Panc1 (cell line): Measurements from ENCODE around the gene TEX52.

Source experiments
- POLR2AphosphoS5 ChIP-seq: IDR thresholded peaks from 2 replicates; pipeline ENCODE4 v1.6.1; 2012; ENCODE audit warnings: mild to moderate bottlenecking, low read depth, low read length, moderate library complexity
- SIN3A ChIP-seq: IDR thresholded peaks from 2 replicates; pipeline ENCODE4 v1.6.1; 2012; ENCODE audit warnings: low read depth, mild to moderate bottlenecking, low read length, moderate library complexity, borderline replicate concordance; ENCODE audit not compliant: insufficient read depth
- TCF7L2 ChIP-seq: IDR thresholded peaks from 2 replicates; pipeline ENCODE4 v1.6.1; 2011; ENCODE audit warnings: mild to moderate bottlenecking, low read depth, low read length, inconsistent platforms
- TF ChIP-seq, protein P1 (sequence below): fragments of 450-650 bp; IDR thresholded peaks from 2 replicates; pipeline ENCODE4 v1.5.1; 2017; ENCODE audit warnings: mild to moderate bottlenecking
- TF ChIP-seq, protein P2 (sequence below), 2 experiments: IDR thresholded peaks; 2 replicates each; pipeline ENCODE4 v1.6.1; 2011 to 2012; ENCODE audit warnings: low read depth in 2 of 2, control low read depth in 1 of 2, low read length in 1 of 2, mild to moderate bottlenecking in 1 of 2, moderate library complexity in 1 of 2; ENCODE audit not compliant: insufficient read depth in 1 of 2

DNA sequence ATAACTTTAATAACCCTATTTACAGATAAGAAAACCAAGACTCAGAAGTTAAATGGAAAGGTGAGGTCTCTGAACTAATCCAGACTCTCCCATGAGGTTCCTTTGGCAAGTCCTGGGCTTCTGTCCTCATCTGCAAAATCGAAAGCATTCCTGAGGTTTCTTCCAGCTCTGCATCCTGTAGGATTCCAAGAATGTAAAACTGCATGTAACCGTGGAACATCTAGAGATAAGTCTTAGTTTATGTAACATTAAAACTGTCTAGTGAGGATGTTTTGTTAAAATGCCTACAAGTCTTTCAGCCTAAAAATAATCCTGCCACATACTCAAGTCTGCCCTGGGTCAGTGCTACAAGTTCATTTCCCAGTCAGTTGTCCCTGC, 51.7 kb downstream of the TEX52 start:
- TF ChIP-seq TCF7L2 = no peak
- no peak for TF ChIP-seq POLR2AphosphoS5
- TF ChIP-seq, protein P1, sequence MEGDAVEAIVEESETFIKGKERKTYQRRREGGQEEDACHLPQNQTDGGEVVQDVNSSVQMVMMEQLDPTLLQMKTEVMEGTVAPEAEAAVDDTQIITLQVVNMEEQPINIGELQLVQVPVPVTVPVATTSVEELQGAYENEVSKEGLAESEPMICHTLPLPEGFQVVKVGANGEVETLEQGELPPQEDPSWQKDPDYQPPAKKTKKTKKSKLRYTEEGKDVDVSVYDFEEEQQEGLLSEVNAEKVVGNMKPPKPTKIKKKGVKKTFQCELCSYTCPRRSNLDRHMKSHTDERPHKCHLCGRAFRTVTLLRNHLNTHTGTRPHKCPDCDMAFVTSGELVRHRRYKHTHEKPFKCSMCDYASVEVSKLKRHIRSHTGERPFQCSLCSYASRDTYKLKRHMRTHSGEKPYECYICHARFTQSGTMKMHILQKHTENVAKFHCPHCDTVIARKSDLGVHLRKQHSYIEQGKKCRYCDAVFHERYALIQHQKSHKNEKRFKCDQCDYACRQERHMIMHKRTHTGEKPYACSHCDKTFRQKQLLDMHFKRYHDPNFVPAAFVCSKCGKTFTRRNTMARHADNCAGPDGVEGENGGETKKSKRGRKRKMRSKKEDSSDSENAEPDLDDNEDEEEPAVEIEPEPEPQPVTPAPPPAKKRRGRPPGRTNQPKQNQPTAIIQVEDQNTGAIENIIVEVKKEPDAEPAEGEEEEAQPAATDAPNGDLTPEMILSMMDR = no peak
- TF ChIP-seq, protein P2, sequence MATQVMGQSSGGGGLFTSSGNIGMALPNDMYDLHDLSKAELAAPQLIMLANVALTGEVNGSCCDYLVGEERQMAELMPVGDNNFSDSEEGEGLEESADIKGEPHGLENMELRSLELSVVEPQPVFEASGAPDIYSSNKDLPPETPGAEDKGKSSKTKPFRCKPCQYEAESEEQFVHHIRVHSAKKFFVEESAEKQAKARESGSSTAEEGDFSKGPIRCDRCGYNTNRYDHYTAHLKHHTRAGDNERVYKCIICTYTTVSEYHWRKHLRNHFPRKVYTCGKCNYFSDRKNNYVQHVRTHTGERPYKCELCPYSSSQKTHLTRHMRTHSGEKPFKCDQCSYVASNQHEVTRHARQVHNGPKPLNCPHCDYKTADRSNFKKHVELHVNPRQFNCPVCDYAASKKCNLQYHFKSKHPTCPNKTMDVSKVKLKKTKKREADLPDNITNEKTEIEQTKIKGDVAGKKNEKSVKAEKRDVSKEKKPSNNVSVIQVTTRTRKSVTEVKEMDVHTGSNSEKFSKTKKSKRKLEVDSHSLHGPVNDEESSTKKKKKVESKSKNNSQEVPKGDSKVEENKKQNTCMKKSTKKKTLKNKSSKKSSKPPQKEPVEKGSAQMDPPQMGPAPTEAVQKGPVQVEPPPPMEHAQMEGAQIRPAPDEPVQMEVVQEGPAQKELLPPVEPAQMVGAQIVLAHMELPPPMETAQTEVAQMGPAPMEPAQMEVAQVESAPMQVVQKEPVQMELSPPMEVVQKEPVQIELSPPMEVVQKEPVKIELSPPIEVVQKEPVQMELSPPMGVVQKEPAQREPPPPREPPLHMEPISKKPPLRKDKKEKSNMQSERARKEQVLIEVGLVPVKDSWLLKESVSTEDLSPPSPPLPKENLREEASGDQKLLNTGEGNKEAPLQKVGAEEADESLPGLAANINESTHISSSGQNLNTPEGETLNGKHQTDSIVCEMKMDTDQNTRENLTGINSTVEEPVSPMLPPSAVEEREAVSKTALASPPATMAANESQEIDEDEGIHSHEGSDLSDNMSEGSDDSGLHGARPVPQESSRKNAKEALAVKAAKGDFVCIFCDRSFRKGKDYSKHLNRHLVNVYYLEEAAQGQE (IDR thresholded peaks at IDR 0.05; ENCODE audit: insufficient read depth in 1 of 2, low read depth in 2 of 2, low read length in 1 of 2) = no peak
- no peak for TF ChIP-seq SIN3A
